ENCODE measurements around the gene PHF10.

Gene PHF10

DNA sequence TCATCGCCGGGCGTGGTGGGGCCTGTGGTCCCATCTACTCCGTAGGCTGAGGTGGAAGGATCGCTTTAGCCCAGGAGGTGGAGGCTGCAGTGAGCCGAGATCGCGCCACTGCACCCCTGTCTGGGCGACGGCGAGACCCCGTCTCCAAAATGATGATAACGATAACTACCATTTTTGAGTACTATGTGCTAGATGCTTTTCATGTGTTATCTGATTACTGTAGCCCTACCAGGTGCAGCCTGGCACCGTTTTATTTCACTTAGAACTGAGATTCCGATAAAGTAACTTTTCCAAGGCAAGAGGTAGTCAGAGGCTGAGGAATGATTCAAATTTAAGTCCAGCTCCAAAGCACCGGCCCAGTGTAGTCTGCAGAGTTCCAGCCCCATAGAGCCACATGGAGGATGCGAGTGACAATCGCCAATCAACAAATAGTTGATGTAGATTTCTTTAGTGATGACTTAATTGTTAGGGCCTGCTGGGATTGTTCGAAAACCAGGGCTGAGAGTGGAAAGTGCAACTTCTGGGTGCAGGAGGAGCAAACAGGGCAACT is 27.8 kb upstream of the PHF10 start:
- TF ChIP-seq CTCF (conservative IDR thresholded peaks at IDR 0.05; ENCODE audit: low read depth, low read length): peak; percentile 27
- DNase-seq (ENCODE audit: low read depth): no peak

GRCh38 chr6:169751242-169752073 is 27.2 kb upstream of the PHF10 start, which contains the start of the genes DYNLT2 and ERMARD:
Gene DYNLT2 (minus strand): TSS chr6:169751572. CDS start chr6:169751458, 114 bp downstream.
Gene ERMARD (plus strand): TSS chr6:169751622. CDS start chr6:169751658, 36 bp downstream.
- TF ChIP-seq CTCF (conservative IDR thresholded peaks at IDR 0.05; ENCODE audit: low read depth, low read length): peak; percentile 39
- H3K4me3 ChIP-seq (ENCODE audit: low read depth, low read length): peak within 1 kb of the TSS; percentile 82
- DNase-seq (ENCODE audit: low read depth): peak; percentile 95

More for the DNA sequence above, 27.8 kb upstream of the PHF10 start:
- peak overlapping the region; percentile 82 for H3K4me3 ChIP-seq (ENCODE audit: low read depth, low read length)

GRCh38 chr6:169746556-169746955 is 22.3 kb upstream of the PHF10 start:
- no peak for TF ChIP-seq CTCF (conservative IDR thresholded peaks at IDR 0.05; ENCODE audit: low read depth, low read length)
- DNase-seq (ENCODE audit: low read depth): no peak
- no peak overlapping the region for H3K4me3 ChIP-seq (ENCODE audit: low read depth, low read length)

DNA sequence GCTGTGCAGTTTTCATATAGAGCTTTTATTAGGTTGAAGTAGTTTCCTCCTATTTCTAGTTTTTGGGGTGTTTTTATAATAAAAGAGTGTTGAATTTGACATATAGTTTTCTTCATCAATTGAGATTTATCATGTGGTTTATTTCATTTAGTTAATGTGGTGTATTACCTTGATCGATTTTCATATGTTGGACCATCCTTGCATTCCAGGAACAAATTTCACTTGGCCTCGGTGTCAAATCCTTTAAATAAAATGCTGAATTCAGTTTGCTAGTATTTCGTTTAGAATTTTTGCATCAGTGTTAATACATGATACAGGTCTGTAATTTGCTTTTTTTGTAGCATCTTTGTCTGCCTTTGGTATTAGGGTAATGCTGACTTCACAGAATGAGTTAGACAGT is 21.1 kb upstream of the PHF10 start:
- no peak for TF ChIP-seq CTCF (conservative IDR thresholded peaks at IDR 0.05; ENCODE audit: low read depth, low read length)
- no peak for DNase-seq (ENCODE audit: low read depth)
- H3K4me3 ChIP-seq (ENCODE audit: low read depth, low read length): no peak overlapping the region

GRCh38 chr6:169741344-169741743 is 17.0 kb upstream of the PHF10 start:
- no peak overlapping the region for H3K4me3 ChIP-seq (ENCODE audit: low read depth, low read length)
- DNase-seq (ENCODE audit: low read depth): no peak
- TF ChIP-seq CTCF (conservative IDR thresholded peaks at IDR 0.05; ENCODE audit: low read depth, low read length): no peak

DNA sequence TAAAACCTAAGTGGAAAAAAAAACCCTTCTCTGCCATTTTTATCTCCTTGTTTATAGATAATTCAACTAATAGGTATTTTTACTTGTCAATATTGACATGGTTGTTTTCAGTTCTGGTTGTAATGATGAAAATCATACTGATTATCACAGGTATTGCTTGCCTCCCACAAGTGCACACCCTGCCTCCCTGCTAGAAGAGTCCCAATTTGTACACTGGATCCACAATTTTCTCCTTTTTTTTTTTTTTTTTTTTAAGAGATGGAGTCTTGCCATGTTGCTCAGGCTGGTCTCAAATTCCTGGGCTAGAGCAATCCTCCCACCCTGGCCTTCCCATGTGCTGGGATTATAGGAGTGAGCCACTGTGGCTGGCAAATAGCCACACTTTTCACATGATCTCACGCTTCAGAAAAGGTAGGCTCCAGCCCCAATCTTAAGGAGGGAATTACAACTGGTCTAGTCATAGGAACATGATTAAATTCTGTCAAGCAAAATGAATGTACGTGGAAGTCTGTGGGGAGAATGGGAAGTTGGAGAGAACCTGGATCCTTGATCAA is 14.8 kb upstream of the PHF10 start:
- DNase-seq (ENCODE audit: low read depth): no peak

More for the DNA sequence above, 14.8 kb upstream of the PHF10 start:
- H3K4me3 ChIP-seq (ENCODE audit: low read depth, low read length): no peak overlapping the region
- TF ChIP-seq CTCF (conservative IDR thresholded peaks at IDR 0.05; ENCODE audit: low read depth, low read length): no peak
